Globus pallidus (tissue), 1 donor: ENCODE results near the gene HCFC1R1.
"Not testable (repeated sequence)": the region's sequence is repeated elsewhere in the genome, so short reads cannot be mapped to it uniquely, and the experiment has no call there.

ENCODE experiments used
- DNase-seq: peaks from one replicate; pipeline ENCODE4 v3.0.0-alpha.2; 2015; ENCODE audit warnings: low spot score

HCFC1R1 gene

GRCh38 chr16:3057181-3058138, 33.7 kb upstream of the HCFC1R1 start:
- DNase-seq = no peak

GRCh38 chr16:3056336-3057180, 32.8 kb upstream of the HCFC1R1 start:
- DNase-seq = no peak

GRCh38 chr16:3055734-3056115, 32.0 kb upstream of the HCFC1R1 start:
- peak; percentile 18 for DNase-seq

- DNase-seq = no peak
These were observed 31.4 kb upstream of the HCFC1R1 start for GRCh38 chr16:3054965-3055733.

- not testable (repeated sequence) for DNase-seq
These were observed 29.6 kb upstream of the HCFC1R1 start for GRCh38 chr16:3053330-3053710.

GRCh38 chr16:3052571-3053329, 29.0 kb upstream of the HCFC1R1 start:
- DNase-seq = not testable (repeated sequence)

- DNase-seq = no peak
These were observed 27.8 kb upstream of the HCFC1R1 start for GRCh38 chr16:3051494-3051893.

- DNase-seq = no peak
These were observed 27.3 kb upstream of the HCFC1R1 start for GRCh38 chr16:3051009-3051408.

GRCh38 chr16:3050487-3050886, 26.7 kb upstream of the HCFC1R1 start:
- no peak for DNase-seq

- DNase-seq = no peak
These were observed 26.3 kb upstream of the HCFC1R1 start for GRCh38 chr16:3049921-3050481.

GRCh38 chr16:3047387-3047720, 23.6 kb upstream of the HCFC1R1 start:
- no peak for DNase-seq

- DNase-seq = no peak
These were observed 23.1 kb upstream of the HCFC1R1 start for GRCh38 chr16:3046641-3047386.

- DNase-seq = no peak
These were observed 22.3 kb upstream of the HCFC1R1 start, which contains the start of gene MMP25 for GRCh38 chr16:3045758-3046640. TSS of gene MMP25 (plus strand) at chr16:3046561. CDS start at chr16:3046918, 357 bp downstream.

GRCh38 chr16:3044708-3045107, 21.0 kb upstream of the HCFC1R1 start:
- DNase-seq = no peak

- DNase-seq = no peak
These were observed 18.6 kb upstream of the HCFC1R1 start for GRCh38 chr16:3042376-3042775.

- no peak for DNase-seq
These were observed 15.2 kb upstream of the HCFC1R1 start for GRCh38 chr16:3038896-3039295.

- no peak for DNase-seq
These were observed 14.5 kb upstream of the HCFC1R1 start for GRCh38 chr16:3038256-3038655.

- DNase-seq = no peak
These were observed 13.1 kb upstream of the HCFC1R1 start, which contains the start of gene BICDL2 for GRCh38 chr16:3036726-3037315. TSS of gene BICDL2 (minus strand) at chr16:3036944. CDS start at chr16:3035496, 1,448 bp downstream.
